GM12873 (cell line): Measurements from ENCODE around the gene LSM4.

ENCODE experiments used
- TF ChIP-seq, protein P1 (sequence below): IDR thresholded peaks from 2 replicates; pipeline ENCODE4 v1.5.1; 2012; ENCODE audit warnings: low read depth, mild to moderate bottlenecking, moderate library complexity, low read length, control low read depth; ENCODE audit not compliant: insufficient read depth; ENCODE audit errors: missing control alignments

LSM4 gene

DNA sequence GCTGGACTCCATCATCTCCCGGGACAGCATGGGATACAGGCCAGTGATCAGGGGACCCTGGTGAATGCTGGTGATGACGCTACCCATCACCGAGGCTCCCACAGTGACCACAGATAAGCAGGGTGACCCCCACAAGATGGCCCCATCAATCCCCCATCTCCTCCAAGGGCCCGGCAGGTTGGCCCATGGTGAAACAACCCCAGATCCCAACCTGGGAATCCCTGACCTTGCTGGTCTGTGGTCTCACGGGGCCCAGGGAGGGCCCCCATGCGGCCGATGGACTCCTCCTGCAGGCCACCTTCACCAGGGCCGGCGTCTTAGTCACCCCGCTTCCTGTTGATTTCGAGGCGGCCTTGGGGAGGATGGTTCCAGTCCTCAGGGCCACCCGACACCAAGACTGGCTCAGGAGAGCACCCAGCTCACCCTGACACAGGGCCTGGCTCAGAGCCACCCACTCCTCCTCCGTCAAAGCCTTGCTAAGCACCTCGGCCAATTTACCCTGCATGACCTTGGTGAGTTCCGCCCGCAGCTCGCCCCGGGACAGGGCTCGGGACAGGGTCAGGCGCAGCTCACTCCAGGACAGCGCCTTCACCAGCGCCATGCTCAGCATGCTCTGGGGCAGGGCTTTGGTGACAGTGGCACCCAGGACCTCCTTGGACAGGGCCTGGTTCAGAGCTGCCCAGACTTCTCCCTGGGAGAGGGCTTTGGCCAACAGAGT is 58.6 kb downstream of the LSM4 start:
- TF ChIP-seq, protein P1, sequence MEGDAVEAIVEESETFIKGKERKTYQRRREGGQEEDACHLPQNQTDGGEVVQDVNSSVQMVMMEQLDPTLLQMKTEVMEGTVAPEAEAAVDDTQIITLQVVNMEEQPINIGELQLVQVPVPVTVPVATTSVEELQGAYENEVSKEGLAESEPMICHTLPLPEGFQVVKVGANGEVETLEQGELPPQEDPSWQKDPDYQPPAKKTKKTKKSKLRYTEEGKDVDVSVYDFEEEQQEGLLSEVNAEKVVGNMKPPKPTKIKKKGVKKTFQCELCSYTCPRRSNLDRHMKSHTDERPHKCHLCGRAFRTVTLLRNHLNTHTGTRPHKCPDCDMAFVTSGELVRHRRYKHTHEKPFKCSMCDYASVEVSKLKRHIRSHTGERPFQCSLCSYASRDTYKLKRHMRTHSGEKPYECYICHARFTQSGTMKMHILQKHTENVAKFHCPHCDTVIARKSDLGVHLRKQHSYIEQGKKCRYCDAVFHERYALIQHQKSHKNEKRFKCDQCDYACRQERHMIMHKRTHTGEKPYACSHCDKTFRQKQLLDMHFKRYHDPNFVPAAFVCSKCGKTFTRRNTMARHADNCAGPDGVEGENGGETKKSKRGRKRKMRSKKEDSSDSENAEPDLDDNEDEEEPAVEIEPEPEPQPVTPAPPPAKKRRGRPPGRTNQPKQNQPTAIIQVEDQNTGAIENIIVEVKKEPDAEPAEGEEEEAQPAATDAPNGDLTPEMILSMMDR = no peak

DNA sequence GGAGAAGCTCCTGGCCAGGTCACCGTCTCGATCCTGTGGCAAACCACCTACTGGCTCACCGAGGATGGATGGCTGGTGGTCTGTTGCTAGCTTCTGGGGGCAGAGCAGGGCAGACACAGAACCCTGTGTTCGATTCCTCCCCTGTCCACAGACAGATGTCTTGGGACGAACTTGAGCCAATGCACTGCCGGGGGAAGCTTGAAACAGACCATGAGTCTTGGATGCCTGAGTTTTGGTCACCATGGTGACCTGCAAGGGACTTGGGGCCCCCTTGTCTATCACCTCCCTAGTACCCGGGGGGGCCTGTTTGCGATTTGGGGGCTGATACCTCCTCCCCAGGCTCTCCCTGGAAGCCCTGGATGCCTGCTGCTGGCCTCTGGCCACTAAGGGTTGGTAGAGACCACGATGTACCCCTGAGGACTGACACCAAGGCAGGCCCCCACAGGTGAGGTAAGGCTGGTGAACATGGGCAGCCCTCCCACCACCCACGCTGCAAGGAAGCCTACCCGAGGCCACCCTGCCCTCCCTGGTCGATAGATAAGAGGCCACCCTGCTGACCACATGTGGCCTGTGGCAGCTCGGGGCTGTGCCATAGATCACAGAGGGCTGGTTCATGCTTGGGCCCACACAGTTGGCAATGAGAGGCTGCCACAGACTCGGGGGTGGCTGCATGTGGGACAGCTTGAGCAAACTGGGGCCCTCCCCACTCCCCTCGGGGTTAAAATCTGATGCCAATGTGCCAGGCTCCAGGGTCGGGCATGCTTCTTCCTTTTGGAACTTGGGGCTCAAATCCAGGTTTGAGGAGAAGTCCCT is 59.3 kb downstream of the LSM4 start:
- TF ChIP-seq, protein P1 = no peak

DNA sequence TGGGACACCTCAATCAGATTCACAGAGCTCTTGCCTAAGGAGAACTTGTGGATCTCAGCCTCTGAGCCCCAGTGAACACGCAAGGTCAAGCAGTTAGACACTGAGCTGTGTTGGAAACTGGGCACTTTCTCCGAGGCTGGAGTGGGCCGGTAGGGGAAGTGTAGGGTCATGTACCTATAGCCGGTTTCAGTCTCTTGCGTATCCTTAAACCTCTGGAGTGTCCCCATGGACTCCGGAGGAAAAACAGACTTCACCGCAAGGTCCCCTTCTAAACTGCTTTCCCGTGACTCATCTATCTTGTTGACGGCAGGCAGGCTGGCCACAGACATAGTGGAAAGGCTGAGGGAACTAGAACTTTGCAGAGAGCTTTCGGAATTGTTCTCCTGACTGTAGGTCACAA is 60.0 kb downstream of the LSM4 start:
- TF ChIP-seq, protein P1 = no peak

DNA sequence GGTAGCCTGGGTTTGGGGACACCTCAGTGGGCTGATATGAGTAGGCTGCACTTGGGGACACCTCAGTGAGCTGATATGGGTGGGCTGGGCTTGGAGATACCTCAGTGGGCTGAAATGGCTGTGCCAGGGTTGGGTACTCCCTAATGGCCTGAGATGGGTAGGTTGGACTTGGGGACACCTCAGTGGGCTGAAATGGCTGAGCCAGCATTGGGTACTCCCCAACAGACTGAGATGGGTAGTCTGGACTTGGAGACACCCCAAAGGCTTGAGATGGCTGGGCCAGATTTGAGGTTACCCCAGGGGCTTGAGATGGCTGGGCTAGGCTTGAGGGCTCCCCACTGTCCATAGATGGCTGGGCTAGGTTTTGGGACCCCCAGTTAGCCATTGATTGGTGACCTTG is 60.7 kb downstream of the LSM4 start:
- TF ChIP-seq, protein P1 = no peak

DNA sequence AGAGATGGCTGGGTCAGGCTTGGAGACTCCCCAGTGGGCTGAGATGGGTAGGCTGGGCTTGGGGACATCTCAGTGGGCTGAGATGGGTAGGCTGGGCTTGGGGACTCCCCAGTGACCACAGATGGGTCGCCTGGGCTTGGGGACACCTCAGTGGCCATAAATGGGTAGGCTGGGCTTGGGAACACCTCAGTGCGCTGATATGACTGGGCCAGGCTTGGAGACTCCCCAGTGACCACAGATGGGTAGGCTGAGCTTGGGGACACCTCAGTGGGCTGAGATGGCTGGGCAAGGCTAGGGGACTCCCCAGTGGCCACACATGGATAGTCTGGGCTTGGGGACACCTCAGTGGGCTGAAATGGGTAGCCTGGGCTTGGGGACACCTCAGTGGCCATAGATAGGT is 61.4 kb downstream of the LSM4 start:
- TF ChIP-seq, protein P1 = no peak

DNA sequence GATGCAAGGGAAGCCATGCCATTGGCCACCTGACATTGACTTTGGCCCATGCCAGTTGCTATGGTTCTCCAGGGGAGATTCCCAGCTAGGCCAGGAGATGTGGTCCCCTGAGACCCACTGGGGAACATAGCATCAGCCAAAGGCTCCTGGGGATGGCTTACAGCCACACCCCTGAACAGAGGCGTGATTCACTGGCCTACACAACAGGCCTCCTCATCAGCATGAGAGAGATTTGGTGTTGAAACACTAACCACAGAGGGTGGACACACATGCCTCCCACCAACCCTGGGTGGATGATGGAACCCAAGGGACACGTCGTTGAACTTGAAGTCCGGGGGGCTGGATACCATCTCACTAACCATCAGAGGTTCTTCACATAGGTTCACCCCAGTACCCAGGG is 63.0 kb downstream of the LSM4 start:
- TF ChIP-seq, protein P1 = no peak
